ENCODE measurements around the gene PKDREJ. TPM values are rescaled to one million over a fixed set of nuclear protein-coding genes. Genes with fewer than 3 reads are reported as not detected.
A peak's percentile ranks its signal among the peaks of the same experiment; 100 is the strongest.
"Not testable (repeated sequence)": the region's sequence is repeated elsewhere in the genome, so short reads cannot be mapped to it uniquely, and the experiment has no call there.

PKDREJ gene
- polyA plus RNA-seq (ENCODE audit: insufficient read length in 4 of 4), result under 1 TPM; 0.22 to 0.49 (median 0.35) TPM

- no peak for DNase-seq (ENCODE audit: low read depth in 4 of 4, low spot score in 3 of 4)
Observed at GRCh38 chr22:46263216-46263590, at the start of gene PKDREJ. Gene PKDREJ, minus strand, starts transcription at chr22:46263343. Its CDS starts 21 bp downstream, at chr22:46263322.

GRCh38 chr22:46312848-46313247, 49.7 kb upstream of the PKDREJ start:
- DNase-seq (ENCODE audit: low read depth in 4 of 4, low spot score in 3 of 4), result not testable (repeated sequence)

- DNase-seq (ENCODE audit: low read depth in 4 of 4, low spot score in 3 of 4), result no peak
Observed at GRCh38 chr22:46312056-46312455, 48.9 kb upstream of the PKDREJ start.

GRCh38 chr22:46309526-46310085, 46.5 kb upstream of the PKDREJ start:
- DNase-seq (ENCODE audit: low read depth in 4 of 4, low spot score in 3 of 4), result no peak

GRCh38 chr22:46308283-46308988, 45.3 kb upstream of the PKDREJ start:
- no peak for DNase-seq (ENCODE audit: low read depth in 4 of 4, low spot score in 3 of 4)

- no peak for DNase-seq (ENCODE audit: low read depth in 4 of 4, low spot score in 3 of 4)
Observed at GRCh38 chr22:46303347-46303965, 40.3 kb upstream of the PKDREJ start.

GRCh38 chr22:46300491-46300890, 37.3 kb upstream of the PKDREJ start:
- no peak for DNase-seq (ENCODE audit: low read depth in 4 of 4, low spot score in 3 of 4)

- no peak for DNase-seq (ENCODE audit: low read depth in 4 of 4, low spot score in 3 of 4)
Observed at GRCh38 chr22:46299101-46299500, 36.0 kb upstream of the PKDREJ start.

- peak in 1 of 4 donors; percentile 5 for DNase-seq (ENCODE audit: low read depth in 4 of 4, low spot score in 3 of 4)
Observed at GRCh38 chr22:46297151-46297812, 34.1 kb upstream of the PKDREJ start.

GRCh38 chr22:46296257-46297150, 33.4 kb upstream of the PKDREJ start, which contains the start of gene GTSE1:
Gene GTSE1, plus strand, starts transcription at chr22:46296870. Its CDS starts 531 bp downstream, at chr22:46297401.
- peak; percentile 94 to 98 (median 96) for DNase-seq (ENCODE audit: low read depth in 4 of 4, low spot score in 3 of 4)

GRCh38 chr22:46295277-46295971, 32.3 kb upstream of the PKDREJ start:
- no peak for DNase-seq (ENCODE audit: low read depth in 4 of 4, low spot score in 3 of 4)

- DNase-seq (ENCODE audit: low read depth in 4 of 4, low spot score in 3 of 4), result no peak
Observed at GRCh38 chr22:46294784-46295183, 31.6 kb upstream of the PKDREJ start.

GRCh38 chr22:46293577-46294260, 30.6 kb upstream of the PKDREJ start:
- DNase-seq (ENCODE audit: low read depth in 4 of 4, low spot score in 3 of 4), result no peak

GRCh38 chr22:46292732-46293131, 29.6 kb upstream of the PKDREJ start:
- no peak for DNase-seq (ENCODE audit: low read depth in 4 of 4, low spot score in 3 of 4)

GRCh38 chr22:46292173-46292572, 29.0 kb upstream of the PKDREJ start:
- no peak for DNase-seq (ENCODE audit: low read depth in 4 of 4, low spot score in 3 of 4)

GRCh38 chr22:46290843-46291785, 28.0 kb upstream of the PKDREJ start:
- no peak for DNase-seq (ENCODE audit: low read depth in 4 of 4, low spot score in 3 of 4)

- no peak for DNase-seq (ENCODE audit: low read depth in 4 of 4, low spot score in 3 of 4)
Observed at GRCh38 chr22:46290121-46290842, 27.1 kb upstream of the PKDREJ start.
